Left colon (tissue), 2 donors: ENCODE results near the gene TMC8. TPM values are rescaled to one million over a fixed set of nuclear protein-coding genes. Genes with fewer than 3 reads are reported as not detected.

Experiments
- ATAC-seq: fragments of 200-7000 bp; cut with Tn5 transposase; one replicate; pipeline ENCODE4 v1.9.1; 2020; ENCODE audit warnings: mild to moderate bottlenecking, moderate library complexity
- DNase-seq, 2 donors: peaks; one replicate each; pipeline ENCODE4 v3.0.0-alpha.2; 2020
- intact Hi-C, 2 donors: fragments of 100-400 bp; cut with DNase I in 1 of 2; cut with micrococcal nuclease in 1 of 2; formaldehyde crosslinking; loops; one replicate each; pipeline versions ENCODE4 v1.11.2 to v1.14.0; 2022; cut with DNase I, micrococcal nuclease
- total RNA-seq, 2 donors: library from RNA; stranded (reverse); fragmentation: NEBNext Ultra II Directional; extraction: Animal tissue kit (Norgen Biotek cat#: 25700); gene quantifications; one replicate each; pipeline ENCODE4 v1.2.1, GENCODE V29; 2021
- donor health status: DM: no; HTN: no; CAD: no.
- donor health status: DM: yes; HTN: yes; CAD: no.

Gene TMC8
- total RNA-seq, 2 donors from 2014 or later = 3.4 to 8.8 TPM

DNA sequence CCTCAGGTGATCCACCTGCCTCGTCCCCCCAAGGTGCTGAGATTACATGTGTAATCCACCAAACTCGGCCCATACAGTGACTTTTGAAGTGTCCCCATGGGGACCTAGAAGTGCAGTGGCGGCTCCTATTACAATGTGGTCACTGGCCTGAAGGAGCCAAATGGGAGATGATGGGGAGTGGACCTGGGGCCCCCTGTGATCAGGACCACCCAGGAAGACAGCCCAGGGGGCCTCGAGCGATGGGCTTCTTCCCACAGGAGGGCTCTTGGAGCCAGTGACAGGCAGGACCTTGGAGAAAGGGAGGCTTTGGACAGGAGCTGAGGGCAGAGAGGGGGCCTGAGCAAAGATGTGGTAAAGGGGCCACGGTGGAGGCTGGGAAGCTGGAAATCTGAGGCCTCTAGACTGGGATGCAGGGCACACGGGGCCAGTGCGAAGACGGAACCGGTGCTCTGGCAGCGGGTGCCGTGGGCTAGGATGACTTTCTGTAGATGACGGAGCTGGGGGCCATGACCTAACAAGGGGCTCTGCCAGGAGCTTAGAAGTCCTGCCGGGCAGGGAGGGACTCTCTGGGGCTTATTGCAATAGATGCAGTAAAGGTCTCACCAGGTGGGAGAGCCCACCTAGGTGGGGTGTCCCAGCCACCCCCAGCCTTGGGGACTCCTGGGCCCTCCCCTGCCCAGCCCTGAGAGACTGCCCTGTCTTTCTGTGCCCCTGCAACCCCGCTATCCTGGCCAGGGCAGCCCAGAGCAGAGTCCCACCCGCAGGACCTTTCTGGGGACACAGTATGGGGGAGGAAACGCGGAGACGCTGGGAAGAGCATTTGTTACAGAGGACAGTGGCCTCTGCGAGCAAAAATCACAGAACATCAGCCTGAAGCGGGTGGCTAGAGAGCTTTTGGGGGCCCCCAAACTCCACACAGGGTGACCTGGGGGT, 12.9 kb downstream of the TMC8 start:
- intact Hi-C loops = no loop called here
- ATAC-seq = no peak
- DNase-seq = no peak

DNA sequence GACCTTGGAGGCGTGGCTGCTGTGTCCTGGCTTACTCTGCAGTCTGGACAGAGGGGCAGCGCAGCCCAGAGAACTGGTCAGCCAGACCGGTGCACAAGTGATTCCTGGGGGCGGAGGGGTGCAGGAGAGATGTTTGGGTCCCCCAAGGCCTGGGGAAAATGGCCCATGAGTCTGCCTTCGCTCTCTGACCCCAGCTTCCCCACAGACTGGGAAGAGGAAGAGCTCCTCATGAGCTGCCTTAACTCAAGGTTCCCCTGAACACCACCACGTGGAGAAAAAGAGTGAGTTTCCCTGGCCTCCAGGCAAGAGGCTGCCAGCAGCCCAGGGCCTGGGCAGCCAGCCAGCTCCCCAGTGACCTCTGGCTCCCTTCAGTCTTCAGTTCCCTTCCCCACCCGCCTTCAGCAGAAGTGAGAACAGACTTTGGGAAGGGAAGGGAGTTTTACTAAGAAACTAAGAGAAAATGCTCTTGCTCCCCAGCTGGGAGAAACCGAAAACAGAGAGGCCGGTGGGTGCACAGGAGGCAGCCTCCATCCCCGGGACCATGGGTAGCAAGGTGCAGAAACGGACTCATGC, 13.7 kb downstream of the TMC8 start:
- ATAC-seq (peak; percentile 38), DNase-seq (peak; percentile 83 to 87)
- intact Hi-C loops = no loop called here

DNA sequence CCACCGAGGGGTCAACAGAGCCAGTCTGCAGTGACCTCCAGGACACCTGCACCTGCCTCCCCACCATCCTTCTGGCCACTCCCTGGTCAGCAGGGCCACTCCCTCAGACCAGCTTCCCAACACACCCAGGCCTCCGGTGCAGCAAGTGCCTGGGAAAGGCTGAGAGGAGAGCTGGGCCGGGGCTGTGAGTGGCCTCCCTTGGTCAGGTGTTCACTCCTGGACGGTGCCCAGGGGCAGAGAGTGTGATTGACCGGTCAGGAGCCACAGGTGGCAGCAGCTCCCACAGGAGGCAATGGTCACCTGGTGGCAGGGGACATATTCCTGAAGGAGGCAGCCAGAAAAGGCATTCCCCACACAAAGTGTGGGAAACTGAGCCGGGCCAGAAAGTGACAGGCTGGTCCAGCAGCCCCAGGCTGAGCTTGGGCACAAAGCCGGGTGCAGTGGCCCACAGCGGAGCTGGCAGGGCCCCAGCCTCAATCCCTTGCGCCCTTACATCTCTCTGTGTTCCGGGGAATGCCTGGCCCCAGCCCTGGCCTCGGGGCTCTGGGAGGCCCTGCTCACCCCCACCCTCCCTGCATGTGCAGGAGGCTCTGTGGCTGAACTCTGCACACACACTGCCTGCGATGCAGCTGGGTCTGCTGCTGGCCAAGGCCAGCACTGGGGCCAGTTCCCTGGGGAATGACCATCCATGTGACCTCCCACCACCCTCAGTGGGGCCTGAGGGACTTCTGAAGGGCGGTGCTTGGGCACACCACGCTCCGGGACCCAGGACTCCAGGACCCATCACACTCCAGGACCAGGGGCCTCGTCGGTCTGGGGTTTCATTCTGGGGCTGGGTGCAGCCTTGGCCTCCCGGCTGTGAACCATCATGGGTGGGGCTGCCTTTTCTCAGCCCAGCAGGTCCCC, 14.4 kb downstream of the TMC8 start:
- ATAC-seq (peak; percentile 40), DNase-seq (peak; percentile 66 to 79)
- intact Hi-C loops = no loop called here

DNA sequence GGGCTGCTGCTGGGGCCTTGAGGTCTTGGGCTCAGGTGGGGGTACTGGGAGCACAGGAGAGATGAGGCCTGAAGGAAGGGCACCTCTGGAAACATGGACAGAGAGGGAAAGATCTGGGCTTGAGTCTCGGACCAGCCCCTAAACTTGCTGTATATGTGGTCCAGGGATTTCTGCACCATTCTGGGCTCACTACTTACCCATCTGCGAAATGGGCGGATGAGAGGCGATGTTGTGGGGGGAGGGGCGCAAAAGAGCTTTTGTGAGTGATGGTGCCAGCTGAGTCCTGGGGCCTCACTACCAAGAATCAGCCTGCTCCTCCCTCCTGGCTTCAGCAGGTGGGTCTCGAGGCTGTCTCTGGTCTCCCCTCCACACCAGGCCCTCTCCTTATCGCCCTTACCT, 15.9 kb downstream of the TMC8 start:
- ATAC-seq (no peak), DNase-seq (no peak)
- intact Hi-C loops = no loop called here

DNA sequence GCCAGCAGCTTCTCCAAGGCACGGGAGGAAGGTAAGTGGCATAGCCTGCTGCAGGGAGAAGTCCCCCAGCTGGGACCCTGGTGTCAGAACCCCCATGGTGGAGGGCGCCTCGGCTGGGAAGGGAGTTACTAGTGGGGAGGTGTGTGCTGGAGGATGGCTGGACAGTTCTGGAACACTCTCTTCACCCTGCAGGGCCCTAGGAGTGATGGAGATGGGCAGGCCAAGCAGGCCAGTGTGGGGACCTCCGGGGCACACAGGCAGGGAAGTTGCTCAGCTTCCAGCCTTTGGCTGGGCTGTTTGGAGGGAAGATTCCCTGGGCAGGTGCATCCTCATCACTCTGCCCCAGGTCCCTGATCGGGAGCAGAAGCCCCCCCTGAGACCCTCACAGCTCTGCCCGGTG, 16.3 kb downstream of the TMC8 start:
- ATAC-seq (no peak), DNase-seq (no peak)
- intact Hi-C loops = no loop called here

DNA sequence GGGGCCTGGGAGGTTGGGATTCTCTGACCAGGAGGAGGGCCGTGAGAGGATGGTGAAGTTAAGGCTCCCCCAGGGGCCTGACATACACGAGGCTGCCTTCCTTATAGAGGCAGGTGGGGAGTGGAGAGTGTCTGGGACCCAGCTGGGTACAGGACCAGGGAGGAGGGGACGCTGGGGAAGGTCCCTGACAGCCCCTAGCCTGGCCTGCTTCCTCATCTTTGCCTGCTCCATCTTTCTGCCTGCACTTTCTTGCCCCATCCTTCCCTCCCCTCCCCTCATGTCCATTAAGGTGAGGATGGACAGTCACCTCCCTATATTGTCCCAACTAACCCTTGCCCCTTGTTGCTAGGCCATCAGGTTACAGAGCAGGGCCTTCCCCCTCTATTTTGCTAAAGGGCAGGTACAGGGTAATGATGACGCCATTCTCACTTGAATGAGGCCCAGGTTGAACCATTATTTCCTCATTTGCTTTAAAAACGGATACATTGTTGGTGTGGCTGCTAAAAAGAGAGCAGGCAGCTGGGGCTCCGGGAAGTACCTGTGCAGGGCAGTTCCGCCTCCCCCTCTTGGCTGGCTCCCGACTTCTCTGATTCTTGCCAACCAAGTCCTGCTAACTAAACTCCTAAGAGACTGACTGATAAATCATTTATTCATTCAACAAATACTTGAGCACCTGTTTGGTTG, 16.9 kb downstream of the TMC8 start:
- ATAC-seq (peak; percentile 19), DNase-seq (peak in 1 of 2 donors; percentile 75)
- intact Hi-C loops = no loop called here

DNA sequence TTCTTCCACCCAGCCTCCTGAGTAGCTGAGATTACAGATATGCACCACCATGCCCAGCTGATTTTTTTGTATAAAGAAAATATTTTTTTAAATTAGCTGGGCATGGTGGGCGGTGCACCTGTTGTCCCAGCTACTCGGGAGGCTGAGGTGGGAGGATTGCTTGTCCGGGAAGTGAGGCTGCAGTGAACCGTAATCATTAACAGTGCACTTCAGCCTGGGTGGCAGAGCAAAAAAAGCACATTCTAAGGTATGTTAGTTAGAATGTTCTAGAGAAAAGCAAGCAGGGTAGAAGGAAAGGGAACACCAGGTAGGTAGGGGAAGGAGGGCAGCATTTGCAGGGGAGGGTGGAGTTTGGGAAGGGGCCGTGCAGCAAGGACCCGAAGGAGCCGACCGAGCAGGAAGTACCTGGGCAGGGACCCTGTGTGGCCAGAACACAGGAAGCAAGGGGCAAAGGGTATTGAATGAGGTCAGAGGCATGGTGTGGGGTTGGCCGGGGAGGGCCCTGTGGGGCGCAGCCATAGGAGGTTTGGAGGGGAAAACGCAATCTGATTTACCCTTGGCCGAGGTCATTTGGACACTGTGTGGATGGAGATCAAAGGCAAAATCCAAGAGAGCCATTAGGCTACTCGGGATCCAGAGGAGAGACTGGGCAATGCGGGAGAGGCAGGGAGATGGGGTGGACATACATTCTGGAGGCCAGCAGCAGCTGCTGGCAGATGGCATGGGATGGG, 17.9 kb downstream of the TMC8 start:
- ATAC-seq (no peak), DNase-seq (no peak)
- intact Hi-C loops = no loop called here

DNA sequence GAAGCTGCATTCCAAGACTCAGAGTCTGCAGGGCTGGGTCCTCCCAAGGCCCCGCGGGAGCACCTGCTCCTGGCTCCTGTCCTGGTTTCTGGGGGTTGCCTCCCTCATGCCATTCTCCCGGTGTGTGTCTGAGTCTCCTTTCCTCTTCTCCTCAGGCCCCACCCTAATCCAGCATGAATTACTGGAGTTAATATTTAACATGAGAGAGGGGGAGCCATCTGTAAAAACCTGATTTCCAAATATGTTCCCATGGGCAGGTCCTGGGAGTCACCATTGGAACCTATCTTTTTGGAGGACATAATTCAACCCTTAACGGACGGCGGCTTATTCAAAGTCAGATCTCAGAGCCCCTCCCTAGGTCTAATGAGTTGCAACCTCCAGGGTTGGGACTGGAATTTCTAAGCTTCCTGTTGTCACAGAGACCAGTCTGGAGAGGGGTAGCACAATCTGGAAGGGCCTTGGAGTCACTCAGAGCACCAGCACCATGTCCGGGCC, 21.0 kb downstream of the TMC8 start:
- ATAC-seq (peak; percentile 80), DNase-seq (peak in 1 of 2 donors; percentile 82)
- intact Hi-C loops = no loop called here

DNA sequence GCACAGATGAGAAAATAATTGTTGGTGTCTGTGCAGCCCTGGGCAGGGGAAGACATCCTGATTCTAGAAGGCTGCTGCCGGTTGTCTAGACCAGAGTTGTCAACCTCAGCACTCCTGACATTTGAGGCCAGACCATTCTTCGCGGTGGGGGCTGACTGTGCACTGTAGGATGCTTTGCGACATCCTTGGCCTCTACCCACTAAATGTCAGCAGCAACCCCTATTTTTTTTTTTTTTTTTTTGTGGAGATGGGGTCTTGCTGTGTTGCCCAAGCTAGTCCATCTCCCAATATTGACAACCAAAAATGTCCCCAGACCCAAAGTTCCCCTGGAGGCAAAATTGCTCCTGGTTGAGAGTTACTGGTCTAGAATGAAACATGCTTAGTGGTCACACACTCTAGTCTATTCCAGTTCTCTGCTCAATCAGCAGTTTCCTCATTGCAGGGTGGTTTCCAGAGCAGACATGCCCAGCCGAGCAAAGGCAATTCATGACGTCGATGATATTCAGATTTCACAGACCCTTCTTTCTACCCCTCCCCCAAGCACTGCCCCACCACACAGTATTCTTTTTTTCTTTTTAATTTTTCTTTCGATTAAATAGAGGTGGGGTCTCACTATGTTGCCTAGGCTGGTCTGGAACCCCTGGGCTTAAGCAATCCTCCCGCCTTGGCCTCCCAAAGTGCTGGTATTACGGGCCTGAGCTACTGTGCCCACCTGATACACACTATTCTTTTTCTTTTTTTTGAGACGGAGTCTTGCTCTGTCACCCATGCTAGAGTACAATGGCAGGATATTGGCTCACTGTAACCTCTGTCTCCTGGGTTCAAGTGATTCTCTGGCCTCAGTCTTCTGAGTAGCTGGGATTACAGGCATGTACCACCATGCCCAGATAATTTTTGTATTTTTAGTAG, 24.6 kb downstream of the TMC8 start:
- DNase-seq (no peak), ATAC-seq (peak; percentile 68)
- intact Hi-C loops = no loop called here

DNA sequence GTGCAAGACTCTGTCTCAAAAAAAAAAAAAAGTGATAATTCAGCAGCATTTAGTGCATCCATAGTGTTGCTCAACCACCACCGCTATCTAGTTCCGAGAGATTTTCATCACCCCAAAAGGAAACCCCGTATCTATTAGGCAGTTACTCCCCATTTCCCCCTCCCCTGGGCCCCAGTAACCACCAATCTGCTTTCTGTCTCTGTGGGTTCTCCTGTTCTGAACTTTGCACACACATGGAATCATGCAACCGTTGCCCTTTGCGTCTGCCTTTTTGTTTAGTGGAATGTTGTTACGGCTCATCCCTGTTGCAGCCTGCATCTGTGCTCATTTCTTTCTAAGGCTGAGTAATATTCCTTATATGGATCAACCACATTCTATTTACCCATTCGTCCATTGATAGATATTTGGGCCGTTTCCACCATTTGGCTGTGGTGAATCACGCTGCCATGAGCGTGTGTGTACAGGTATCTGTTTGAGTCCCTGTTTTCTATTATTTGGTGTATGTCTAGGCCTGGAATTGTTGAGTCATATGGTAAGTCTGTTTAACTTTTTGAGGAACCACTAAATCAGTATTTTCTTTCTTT, 29.1 kb downstream of the TMC8 start:
- DNase-seq (no peak), ATAC-seq (no peak)
- intact Hi-C loops = no loop called here

DNA sequence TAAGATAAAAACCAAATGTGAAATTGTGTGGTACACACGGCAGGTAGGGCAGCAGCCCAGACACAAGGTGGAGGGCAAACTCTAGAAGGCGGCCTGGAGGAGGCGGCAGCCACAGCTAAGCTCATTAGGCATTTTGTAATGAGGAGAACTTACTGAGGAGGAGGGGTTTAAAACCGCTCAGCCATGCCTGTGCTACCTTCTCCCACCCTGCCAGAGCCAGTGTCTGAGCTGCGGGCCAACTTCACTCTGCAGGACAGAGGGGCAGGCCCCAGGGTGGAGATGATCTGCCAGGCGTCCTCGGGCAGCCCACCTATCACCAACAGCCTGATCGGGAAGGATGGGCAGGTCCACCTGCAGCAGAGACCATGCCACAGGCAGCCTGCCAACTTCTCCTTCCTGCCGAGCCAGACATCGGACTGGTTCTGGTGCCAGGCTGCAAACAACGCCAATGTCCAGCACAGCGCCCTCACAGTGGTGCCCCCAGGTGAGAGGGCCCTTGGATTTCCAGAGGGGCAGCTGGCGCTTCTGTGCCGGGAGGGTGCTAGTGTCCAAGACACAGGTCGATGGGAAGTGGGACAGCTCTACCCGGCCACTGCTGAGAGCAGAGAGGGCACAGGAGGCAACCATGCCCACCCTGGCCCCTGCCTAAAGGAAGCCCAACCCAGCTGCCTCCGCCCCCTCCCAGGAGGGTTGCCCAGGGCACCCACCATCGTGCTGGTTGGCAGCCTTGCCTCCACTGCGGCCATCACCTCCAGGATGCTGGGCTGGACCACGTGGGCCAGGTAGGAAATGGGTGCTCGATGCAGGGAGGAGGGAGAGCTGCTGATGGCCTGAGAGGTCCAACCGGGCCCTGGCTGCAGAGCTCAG, 33.5 kb downstream of the TMC8 start:
- DNase-seq = no peak
- no peak for ATAC-seq
- intact Hi-C loops = no loop called here

DNA sequence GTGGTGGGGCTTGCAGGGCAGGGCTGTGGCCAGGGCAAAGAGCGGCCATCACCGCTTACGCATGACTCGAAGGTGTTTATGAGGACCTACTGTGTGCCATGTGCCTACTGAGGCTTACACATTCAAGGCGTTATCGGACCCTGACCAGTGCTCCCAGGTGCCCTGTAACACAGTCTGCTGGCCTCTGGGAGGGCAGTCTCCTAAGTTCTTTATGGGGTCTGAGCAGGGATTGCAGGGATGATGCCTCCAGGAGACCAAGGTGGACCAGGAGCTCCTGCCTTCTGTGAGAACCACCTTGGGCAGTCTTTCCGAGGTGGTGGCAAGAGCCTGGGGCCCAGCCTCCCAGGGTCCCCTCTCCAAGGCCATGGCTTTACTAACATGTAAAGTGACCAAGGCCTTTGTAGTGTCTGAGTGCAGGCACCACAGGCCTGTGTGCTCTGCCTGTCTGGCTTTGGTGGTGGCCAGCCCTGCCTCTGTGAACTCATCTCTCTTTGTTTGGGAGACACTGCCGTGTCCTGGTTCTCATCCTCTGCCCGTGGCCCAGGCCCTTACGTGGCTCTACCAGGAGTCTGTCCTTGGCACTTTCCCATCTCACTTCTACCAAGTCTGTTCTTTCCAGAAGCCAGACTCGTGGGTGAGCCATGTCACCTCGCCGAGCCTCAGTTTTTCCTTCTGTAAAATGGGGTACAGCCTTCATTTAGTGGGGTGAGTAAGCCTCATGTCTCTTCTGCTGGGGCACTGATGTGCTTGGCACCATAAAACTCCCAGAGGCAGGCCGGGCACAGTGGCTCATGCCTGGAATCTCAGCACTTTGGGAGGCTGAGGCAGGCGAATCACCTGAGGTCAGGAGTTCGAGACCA, 34.4 kb downstream of the TMC8 start:
- no peak for DNase-seq
- intact Hi-C loops = no loop called here
- ATAC-seq = no peak

DNA sequence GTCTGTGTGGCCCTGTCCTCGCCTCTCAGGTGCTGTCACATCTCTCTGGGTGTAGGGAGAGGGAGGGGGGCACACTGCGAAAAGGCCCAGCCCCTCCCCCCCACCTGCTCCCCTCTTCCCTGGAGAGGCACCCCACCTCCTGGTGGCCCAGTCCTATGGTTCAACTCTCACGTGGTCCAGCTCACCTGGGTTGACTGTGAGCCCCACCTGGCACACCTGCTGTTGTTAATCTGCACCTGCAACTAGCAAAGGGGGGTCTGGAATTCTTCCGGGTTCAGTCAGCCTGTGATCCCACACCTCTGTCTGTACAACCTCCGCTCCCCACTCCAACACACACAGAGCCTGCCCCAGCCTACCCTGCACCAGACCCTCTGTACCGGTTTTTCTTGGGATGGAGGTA, 35.8 kb downstream of the TMC8 start:
- ATAC-seq (peak; percentile 6), DNase-seq (peak; percentile 46 to 71)
- intact Hi-C loops = no loop called here

DNA sequence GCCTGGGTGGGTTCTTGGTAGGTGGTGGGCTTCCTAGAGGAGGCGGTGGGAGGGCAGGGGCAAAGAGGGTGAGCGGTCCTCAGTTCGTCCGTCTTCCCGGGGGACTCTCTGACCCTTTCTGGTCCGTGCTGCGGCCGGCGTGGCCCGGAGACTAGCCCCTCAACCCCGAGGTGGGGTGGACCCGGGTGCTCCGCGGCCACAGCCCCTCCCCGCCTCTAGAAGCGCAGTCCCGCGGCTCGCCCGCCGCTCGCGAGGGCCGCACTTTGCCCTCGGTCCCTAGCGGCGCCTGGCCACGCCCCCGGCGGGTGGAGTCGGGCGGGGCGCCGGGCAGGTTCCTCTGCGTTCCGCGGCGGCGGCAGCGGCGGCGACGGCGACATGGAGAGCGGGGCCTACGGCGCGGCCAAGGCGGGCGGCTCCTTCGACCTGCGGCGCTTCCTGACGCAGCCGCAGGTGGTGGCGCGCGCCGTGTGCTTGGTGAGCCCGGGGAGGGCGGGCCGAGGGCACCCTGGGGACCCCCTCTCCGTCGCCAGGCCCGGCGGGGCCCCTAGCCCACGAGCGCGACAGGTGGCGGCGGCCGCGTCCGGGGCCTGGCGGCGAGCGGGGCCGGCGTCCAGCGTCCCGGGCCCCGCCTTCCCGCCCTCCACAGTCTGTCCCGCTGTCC, 37.8 kb downstream of the TMC8 start, which contains the start of gene SYNGR2:
SYNGR2 (plus strand) TSS at position 340 of the 661 bp plus-strand sequence; CDS start at position 376, 36 bp downstream.
- ATAC-seq = peak; percentile 65
- peak; percentile 80 to 94 for DNase-seq
- intact Hi-C loops = no loop called here
